Ovary (tissue), 3 donors: ENCODE data around the gene DES.
"Not testable (repeated sequence)": the region's sequence is repeated elsewhere in the genome, so short reads cannot be mapped to it uniquely, and the experiment has no call there.

Source experiments
- EP300 ChIP-seq: sonication (generic); formaldehyde crosslinking; IDR thresholded peaks from one replicate; pipeline ENCODE4 v1.6.1; 2017; ENCODE audit warnings: antibody characterized with exemption
- POLR2A ChIP-seq: fragments of 450-650 bp; IDR thresholded peaks from one replicate; pipeline ENCODE4 v1.6.1; 2017; ENCODE audit warnings: antibody characterized with exemption, mild to moderate bottlenecking, moderate library complexity
- TF ChIP-seq, protein P1 (sequence below), 3 donors: fragments of 450-650 bp in 2 of 3; fragments of 200-600 bp in 1 of 3; IDR thresholded peaks; one replicate each; pipeline versions ENCODE4 v1.5.1 to v1.8.0; 2016 to 2022; ENCODE audit warnings: antibody characterized with exemption in 3 of 3, mild to moderate bottlenecking in 1 of 3
- donor health status: DM: no; HTN: no; CAD: no.

DNA sequence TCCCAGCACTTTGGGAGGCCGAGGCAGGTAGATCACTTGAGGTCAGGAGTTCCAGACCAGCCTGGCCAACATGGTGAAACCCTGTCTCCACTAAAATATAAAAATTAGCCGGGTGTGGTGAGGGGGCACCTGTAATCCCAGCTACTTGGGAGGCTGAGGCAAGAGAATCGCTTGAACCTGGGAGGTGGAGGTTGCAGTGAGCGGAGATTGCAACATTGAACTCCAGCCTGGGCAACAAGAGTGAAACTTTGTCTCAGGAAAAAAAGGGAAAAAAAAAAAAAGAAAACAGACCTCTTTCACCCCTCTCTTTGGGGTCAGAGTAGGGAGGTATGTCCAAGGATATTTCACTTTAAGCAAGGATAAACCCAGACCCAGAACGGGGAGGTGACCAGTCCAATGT, 10.8 kb upstream of the DES start:
- TF ChIP-seq, protein P1, sequence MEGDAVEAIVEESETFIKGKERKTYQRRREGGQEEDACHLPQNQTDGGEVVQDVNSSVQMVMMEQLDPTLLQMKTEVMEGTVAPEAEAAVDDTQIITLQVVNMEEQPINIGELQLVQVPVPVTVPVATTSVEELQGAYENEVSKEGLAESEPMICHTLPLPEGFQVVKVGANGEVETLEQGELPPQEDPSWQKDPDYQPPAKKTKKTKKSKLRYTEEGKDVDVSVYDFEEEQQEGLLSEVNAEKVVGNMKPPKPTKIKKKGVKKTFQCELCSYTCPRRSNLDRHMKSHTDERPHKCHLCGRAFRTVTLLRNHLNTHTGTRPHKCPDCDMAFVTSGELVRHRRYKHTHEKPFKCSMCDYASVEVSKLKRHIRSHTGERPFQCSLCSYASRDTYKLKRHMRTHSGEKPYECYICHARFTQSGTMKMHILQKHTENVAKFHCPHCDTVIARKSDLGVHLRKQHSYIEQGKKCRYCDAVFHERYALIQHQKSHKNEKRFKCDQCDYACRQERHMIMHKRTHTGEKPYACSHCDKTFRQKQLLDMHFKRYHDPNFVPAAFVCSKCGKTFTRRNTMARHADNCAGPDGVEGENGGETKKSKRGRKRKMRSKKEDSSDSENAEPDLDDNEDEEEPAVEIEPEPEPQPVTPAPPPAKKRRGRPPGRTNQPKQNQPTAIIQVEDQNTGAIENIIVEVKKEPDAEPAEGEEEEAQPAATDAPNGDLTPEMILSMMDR (IDR thresholded peaks at IDR 0.05) = not testable (repeated sequence)
- not testable (repeated sequence) for TF ChIP-seq POLR2A, EP300
